Measurements from ENCODE around the gene SIDT2.
A peak's percentile ranks its signal among the peaks of the same experiment; 100 is the strongest.
"Not testable (repeated sequence)": the region's sequence is repeated elsewhere in the genome, so short reads cannot be mapped to it uniquely, and the experiment has no call there.

The SIDT2 gene

DNA sequence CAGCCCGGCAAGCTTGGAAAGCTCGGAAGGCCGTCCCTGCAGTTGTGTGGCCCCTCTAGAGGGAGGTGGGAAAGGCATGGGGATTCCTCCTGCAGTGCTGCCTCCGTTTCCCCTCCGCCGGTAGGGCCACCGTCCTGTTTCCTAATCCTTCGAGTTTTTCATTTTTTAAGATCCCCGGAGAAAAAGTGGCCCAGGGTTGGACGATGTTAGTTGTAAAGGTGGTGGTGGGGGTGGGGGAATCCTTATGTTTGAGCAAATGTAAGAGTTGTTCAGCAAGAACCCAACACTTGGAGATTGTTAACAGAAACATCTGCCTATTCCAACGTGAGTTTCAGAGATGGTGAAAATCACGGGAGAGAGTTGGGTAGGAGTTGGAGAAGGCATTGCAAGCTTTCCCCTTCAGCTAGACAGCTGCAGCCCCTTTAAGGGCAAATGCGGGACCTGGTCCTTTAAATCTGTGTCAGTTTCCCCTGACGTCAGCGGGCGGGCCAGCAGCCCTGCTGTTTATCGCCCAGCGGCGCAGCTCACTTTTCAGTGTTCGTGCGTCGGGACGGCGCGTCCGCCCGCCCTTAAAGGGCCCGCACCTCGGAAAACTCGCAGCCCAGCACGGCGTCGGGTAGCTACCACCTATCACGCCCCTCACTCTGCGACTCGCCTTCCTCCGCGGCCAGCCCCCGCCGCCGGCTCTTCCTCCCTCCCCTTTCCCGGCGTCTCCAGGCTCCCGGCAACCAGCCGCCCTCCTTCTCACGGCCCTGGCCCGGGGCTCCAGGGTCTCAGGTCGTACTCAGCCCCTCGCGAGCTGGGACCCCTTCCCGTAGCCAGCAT, at the start of gene SIDT2:
TSS of gene SIDT2 (plus strand) at position 534 of the 825 bp plus-strand sequence. CDS start 521 bp downstream, outside the sequence.
- DNase-seq (ENCODE audit: low read depth) = peak; percentile 84
- H3K4me3 ChIP-seq (ENCODE audit: low read depth, low read length) = peak within 1 kb of the TSS; percentile 82

GRCh38 chr11:117130396-117130795, 48.1 kb upstream of the SIDT2 start:
- not testable (repeated sequence) for DNase-seq (ENCODE audit: low read depth); H3K4me3 ChIP-seq (ENCODE audit: low read depth, low read length)

GRCh38 chr11:117130879-117131278, 47.7 kb upstream of the SIDT2 start:
- DNase-seq (ENCODE audit: low read depth) = no peak
- H3K4me3 ChIP-seq (ENCODE audit: low read depth, low read length) = no peak overlapping the region

- no peak for DNase-seq (ENCODE audit: low read depth)
- H3K4me3 ChIP-seq (ENCODE audit: low read depth, low read length) = no peak overlapping the region
These were observed 44.1 kb upstream of the SIDT2 start for GRCh38 chr11:117134431-117134830.

DNA sequence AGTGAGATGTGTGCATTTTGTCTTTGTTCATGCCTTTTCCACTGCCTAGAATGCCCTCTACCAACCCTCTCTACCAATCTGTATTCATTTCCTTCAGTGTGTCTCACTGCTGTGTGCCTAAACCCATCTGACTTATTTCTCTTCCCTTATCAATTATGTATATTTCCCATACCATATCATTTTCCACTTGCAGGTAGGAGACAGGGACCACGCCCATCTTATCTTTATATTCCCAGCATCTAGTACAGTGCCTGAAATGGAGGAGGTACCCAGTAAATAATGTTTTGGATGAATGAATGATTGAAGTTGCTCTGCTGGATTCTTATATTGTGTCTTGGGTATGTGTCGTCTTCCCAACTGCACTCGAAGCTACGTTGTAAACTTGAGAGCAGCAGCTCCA, 43.6 kb upstream of the SIDT2 start:
- not testable (repeated sequence) for DNase-seq (ENCODE audit: low read depth)

GRCh38 chr11:117137223-117138086, 41.1 kb upstream of the SIDT2 start:
- not testable (repeated sequence) for H3K4me3 ChIP-seq (ENCODE audit: low read depth, low read length); DNase-seq (ENCODE audit: low read depth)

More for the DNA sequence above, 43.6 kb upstream of the SIDT2 start:
- H3K4me3 ChIP-seq (ENCODE audit: low read depth, low read length) = not testable (repeated sequence)

DNA sequence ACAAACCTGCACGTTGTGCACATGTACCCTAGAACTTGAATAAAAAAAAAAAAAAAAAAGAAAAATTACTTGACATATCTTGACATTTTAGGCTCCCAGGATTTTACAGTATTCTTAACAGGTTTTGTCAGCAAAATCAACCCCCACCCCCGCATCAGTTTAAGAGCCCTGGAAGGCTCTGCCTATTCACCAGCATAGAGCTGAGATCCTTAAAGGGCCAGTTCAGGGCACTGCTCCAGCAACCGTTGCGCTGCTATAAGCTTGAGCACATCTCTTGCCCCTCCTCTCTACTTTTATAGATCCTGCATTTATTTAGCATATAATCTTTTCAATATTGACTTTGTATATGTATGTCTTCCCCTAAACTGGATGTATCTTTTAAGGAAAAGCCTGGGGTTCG, 35.2 kb upstream of the SIDT2 start:
- peak; percentile 20 for DNase-seq (ENCODE audit: low read depth)

GRCh38 chr11:117143871-117144476, 34.6 kb upstream of the SIDT2 start, which contains the start of gene PAFAH1B2:
Gene PAFAH1B2, plus strand, starts transcription at chr11:117144287. Its CDS starts 8,161 bp downstream, at chr11:117152448.
- peak within 1 kb of the TSS; percentile 65 for H3K4me3 ChIP-seq (ENCODE audit: low read depth, low read length)
- DNase-seq (ENCODE audit: low read depth) = peak; percentile 56

More for the DNA sequence above, 35.2 kb upstream of the SIDT2 start:
- H3K4me3 ChIP-seq (ENCODE audit: low read depth, low read length) = peak overlapping the region; percentile 65

DNA sequence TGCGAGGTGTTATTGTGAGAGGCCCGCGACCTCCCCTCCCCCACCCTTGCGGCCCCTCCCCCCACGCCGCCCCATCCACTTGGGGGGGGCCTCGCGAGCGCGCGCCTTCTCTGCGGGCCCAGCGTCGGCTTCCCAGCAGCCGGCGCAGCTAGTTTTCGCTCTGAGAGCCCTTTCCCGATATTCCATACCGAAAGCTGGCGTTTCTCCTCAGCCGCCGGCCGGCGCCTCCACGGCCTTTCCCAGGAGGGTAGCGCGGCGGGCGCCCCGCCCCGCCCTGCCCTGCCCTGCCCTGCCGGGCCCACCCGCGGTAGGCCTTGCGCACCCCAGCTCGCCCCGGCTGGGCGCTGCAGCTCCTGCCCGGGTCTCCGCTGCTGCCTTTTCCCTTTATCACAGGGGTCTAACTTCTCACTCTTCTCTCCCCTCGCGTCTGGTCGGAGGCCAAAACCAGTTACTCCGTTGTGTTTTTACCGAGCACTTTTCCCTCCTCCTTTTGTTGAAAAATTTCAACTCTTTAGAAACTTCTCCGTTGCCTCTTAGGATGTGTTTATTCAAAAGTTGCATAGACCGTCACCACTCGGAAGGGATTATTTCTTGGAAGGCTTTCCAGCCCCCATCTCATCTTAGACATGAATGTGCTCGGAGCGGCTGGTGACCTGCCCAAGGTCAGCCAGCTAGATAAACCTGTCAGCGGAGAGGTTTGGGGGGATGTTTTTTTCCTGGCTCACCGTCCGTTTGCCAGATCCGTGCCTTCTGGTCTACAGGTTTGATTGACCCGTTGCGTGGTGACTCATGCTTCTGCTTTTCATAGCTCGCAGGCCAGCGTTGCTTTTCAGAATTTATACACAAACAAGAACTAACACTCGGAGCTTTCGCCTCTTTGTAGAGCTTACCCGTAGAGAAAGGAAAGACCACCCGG, 33.8 kb upstream of the SIDT2 start:
- peak overlapping the region; percentile 65 for H3K4me3 ChIP-seq (ENCODE audit: low read depth, low read length)
- peak; percentile 25 for DNase-seq (ENCODE audit: low read depth)

DNA sequence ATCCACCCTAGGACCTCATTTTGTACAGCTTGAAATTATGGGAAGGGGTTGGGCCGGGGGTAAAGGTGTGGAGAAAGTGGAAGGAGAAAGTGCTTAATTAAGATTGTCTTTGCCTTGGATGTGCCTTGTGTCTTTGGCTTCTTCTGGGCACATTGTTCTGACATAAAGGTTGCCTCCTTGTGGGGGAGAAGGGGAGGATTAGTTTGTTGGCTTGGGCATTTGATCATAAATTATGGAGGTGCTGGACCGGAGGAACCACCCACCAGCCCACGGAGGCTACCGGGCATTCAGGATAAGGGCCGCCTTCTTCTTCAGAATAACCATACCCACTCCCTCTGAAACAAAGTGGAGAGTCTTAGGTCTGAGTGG, 33.2 kb upstream of the SIDT2 start:
- H3K4me3 ChIP-seq (ENCODE audit: low read depth, low read length) = peak overlapping the region; percentile 65
- no peak for DNase-seq (ENCODE audit: low read depth)

- H3K4me3 ChIP-seq (ENCODE audit: low read depth, low read length) = no peak overlapping the region
These were observed 32.0 kb upstream of the SIDT2 start for GRCh38 chr11:117146521-117146920.

DNA sequence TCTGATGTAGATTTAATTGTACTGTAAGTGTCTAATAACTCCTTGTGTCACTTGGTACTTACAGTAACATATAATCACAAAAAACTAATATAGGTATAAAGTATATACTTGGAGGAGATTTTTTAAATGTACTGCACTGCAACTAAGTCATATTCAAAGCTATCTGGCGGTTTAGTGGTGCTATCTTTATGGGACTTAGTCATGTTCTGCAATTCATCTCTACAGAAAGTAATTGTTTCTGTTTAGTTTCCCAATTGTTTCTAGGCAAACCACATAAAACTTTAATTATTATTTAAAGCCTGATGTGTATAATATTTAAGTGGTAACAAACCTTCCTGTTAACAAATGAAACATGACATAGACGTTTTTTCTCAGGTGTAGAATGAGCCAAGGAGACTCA, 26.5 kb upstream of the SIDT2 start:
- DNase-seq (ENCODE audit: low read depth) = no peak

More at GRCh38 chr11:117146521-117146920, 32.0 kb upstream of the SIDT2 start:
- DNase-seq (ENCODE audit: low read depth) = no peak

DNA sequence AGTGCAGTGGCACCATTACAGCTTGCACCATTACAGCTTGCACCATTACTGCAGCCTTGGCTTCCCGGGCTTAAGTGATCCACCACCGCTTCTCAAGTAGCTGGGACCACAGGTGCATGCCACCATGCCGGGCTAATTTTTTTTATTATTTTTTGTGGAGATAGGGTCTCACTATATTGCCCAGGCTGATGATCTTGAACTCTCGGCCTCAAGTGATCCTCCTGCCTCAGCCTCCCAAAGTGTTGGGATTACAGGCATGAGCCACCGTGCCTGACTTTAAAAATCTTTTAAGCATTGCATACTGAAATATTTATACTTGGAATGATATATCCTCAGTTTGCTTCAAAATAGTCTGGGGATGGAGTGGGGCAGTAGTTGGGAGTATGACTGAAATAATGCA, 24.1 kb upstream of the SIDT2 start:
- H3K4me3 ChIP-seq (ENCODE audit: low read depth, low read length) = no peak overlapping the region
- no peak for DNase-seq (ENCODE audit: low read depth)

More for the DNA sequence above, 26.5 kb upstream of the SIDT2 start:
- no peak overlapping the region for H3K4me3 ChIP-seq (ENCODE audit: low read depth, low read length)

DNA sequence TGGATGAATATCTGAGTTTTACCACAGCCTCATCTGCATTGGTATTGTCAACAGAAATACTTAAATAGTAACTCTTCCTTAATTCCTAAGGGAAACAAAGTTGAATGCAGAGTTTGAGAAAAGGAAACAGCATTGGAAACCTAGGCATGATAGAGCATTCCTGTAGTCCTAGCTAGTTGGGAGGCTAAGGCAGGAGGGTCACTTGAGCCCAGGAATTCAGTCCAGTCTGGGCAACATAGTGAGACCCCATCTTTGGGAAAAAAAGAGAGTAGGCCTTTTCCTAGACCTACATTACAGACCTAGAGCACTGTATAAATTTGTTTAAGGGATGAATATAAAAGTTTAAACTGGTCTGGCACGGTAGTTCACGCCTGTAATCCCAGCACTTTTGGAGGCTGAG, 21.0 kb upstream of the SIDT2 start:
- no peak overlapping the region for H3K4me3 ChIP-seq (ENCODE audit: low read depth, low read length)
- DNase-seq (ENCODE audit: low read depth) = no peak

DNA sequence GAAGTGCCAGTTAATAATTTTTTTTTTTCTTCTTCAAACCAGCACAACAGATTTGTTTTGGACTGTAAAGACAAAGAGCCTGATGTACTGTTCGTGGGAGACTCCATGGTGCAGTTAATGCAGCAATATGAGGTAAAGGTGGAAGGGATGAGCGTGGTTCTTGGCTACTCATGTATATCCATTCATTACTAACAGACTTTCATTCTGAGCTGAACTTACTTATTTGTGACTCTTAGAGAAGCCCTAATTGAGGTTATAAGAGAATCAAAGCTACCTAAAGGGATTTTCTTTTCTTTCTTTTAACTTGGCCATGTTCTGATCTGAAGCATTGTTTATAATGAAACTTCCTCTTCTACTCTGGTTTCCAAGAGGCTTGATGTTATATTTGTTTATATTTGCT, 18.7 kb upstream of the SIDT2 start:
- no peak overlapping the region for H3K4me3 ChIP-seq (ENCODE audit: low read depth, low read length)
- no peak for DNase-seq (ENCODE audit: low read depth)

DNA sequence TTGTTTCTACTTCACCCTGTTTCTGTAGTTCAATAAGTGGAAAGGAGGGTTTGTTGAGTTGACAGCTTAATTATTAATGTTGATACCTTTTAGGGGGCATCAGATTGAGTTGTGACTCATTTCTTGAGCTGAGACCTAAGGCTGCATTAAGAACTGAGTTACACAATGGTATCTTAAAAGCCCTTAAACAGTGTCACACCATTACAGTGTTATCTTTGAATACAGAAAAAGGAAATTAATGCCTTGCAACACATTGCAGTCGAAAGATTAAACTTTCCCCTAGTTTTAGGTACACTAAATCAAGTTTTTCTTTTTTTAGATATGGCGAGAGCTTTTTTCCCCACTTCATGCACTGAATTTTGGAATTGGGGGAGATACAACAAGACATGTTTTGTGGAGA, 17.7 kb upstream of the SIDT2 start:
- no peak for DNase-seq (ENCODE audit: low read depth)
- no peak overlapping the region for H3K4me3 ChIP-seq (ENCODE audit: low read depth, low read length)

GRCh38 chr11:117166491-117166890, 12.1 kb upstream of the SIDT2 start:
- DNase-seq (ENCODE audit: low read depth) = no peak
- no peak overlapping the region for H3K4me3 ChIP-seq (ENCODE audit: low read depth, low read length)

DNA sequence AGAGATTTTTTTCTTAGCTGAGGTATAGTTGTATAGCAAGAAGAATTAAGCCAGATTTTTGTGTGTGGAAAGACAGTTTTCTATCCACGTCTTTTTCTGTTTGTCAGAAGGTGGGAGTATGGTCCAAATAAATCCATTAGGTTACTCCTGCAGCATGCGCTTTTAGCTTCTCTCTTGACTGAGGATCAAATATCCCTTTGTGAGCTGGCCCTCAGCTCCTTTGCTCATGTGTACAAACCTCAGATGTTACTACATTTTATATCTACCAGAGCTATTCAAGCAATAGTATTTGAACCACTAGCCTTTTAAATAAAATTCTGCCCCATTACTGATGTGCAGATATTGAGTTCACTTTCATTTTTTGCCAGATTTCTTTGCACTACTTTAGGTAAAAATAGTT, 8.8 kb upstream of the SIDT2 start:
- no peak for DNase-seq (ENCODE audit: low read depth)
- no peak overlapping the region for H3K4me3 ChIP-seq (ENCODE audit: low read depth, low read length)

- no peak overlapping the region for H3K4me3 ChIP-seq (ENCODE audit: low read depth, low read length)
- no peak for DNase-seq (ENCODE audit: low read depth)
These were observed 8.3 kb upstream of the SIDT2 start for GRCh38 chr11:117170210-117170609.

All from skeletal muscle cell (primary cell).